NCI-H2029 (cell line): Measurements from ENCODE around the gene WDR45B.
A peak's percentile ranks its signal among the peaks of the same experiment; 100 is the strongest.

Experiments
- DNase-seq: peaks from one replicate; lab custom pipeline; 2025; lab: John Stamatoyannopoulos, UW

WDR45B gene

DNA sequence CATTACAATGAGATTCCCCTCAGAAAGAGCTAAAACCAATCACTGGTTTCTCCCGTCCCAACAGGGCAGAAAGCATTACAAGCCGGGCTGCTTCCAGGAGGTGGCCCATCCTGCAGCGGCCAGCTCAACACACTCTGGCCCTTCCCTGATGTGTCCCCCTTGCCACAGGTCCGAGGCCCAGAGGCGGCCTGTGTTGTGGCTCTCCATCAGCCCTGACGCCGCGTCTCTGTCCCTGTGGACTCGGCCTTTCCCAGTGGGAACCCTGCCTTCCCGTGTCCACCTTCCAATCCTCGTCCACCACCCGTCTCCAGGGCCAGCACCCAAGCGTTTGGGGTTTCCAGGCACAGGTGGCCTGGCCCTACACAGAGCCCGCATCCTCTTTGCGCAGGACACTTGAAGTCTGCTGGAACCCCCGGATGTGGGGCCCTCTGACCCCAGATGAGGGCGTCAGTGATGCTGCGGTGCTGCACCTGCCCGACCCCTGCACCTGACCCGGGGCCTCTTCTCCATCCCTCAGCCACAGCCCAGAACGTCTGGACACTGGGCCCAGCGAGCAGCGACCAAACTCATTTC lies 29.2 kb upstream of the WDR45B start:
- DNase-seq = no peak

DNA sequence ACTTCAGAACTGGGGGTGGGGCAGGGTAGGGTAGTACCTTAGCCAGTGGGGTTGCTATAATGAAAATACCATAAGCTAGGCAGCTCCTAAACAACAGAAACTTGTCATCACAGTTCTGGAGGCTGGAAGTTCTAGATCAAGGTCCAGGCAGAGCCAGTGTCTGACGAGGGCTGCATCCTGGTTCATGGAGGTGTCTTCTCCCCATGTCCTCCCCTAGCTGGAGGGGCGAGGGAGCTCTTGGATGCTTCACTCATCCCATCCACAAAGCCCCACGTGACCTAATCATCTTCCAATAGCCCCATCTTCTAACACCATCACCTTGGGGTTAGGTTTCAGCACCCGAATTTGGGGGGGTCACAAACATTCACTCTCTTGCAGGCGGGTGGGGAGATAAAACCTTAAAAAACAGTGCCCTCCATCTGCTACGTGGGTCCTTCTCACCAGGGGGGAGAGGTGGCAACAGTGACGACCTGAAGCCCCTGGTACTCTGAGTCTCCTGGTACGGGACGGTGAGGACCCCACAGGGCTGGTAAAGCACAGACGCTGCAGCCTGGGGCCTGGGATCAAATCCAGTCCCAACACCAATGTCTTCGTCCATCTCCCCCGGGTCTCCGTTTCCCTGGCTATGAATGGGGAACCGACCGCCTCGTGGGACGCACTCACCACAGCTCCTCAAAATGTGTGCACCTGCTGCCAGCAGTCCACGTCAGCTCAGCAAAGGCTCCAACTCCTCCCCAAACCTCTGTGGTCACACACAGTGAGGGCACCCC lies 27.4 kb upstream of the WDR45B start:
- DNase-seq = no peak

DNA sequence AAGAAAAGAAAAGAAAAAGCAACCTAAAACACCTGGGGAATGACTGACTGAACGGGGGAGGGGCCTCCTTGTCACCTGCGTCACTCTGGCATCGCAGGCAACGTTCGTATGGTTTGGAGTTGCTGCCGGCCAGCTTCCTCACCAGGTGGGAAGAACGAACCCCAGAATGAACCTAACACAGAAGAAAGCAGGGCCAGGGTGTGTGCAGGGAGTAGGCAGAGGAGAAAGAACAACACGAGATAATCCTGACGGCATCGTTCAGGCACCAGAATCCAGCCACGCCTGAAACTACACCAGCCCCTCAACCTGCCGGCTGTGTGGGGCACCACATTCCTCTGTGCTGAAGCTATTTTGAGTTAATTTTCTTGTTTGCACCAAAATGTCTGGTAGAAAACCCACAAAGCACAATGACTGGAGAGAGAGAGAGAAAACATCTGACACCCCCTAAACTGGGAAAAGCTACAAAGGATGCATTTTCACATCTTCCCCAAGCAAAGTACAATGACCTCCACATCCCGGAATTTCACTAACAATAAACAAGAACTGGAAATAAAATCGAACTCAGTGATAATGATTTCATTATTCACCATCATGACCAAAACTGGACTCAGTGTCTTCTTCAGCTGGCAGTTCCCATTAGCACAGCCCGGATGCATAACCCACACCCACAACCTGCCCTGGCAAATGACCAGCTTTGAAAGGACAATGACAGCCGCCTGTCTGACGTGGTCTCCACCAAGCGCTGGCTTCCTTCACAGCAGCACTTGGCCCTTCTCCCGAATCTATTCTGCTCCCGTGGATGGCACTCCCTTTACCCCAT lies 26.6 kb upstream of the WDR45B start:
- DNase-seq = peak; percentile 72

DNA sequence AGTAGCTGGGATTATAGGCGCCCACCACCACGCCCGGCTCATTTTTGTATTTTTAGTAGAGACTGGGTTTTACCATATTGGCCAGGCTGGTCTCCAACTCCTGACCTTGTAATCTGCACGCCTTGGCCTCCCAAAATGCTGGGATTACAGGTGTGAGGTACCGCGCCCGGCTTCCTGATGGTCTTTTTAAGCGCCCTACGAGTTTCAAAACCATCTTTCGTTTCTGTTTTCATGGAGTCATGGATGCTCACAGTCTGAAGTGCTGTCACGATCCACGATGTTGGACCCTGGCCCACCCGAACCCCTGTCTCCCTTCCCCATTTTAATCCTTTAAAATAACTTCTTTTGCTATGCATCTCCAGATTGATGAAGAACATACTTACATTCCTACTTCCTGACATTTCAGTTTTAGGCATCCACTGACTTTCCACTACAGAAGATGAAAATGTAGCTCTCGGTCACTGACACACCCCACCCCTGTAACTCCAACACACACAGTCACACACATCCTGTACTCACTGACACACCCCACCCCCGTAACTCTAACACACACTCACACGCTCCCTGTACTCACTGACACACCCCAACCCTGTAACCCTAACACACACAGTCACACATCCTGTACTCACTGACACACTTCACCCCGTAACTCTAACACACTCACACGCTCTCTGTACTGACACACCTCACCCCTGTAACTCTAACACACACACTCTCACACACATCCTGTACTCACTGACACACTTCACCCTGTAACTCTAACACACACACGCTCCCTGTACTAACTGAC lies 22.6 kb upstream of the WDR45B start:
- DNase-seq = no peak

DNA sequence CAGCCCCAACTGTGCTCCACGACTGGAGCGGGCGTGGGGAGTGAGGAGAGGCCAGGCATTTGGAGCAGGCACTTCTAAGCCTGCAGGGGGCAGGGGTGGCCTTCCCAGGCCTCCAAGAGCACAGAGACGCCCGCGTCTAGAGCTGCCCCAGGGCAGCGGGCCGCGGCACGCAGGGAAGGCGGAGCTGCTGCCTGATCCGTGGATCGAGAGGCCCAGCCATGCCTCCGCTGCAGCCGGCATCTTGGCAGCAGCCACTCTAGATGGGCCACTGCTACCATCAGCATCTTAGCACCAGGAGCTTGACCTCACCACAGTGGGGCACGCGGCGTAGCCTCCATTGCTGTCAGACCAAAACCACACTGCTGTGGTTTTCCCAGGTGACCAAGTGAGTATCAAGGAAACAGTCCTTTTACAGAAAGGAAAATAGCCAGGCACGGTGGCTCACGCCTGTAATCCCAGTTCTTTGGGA lies 20.4 kb upstream of the WDR45B start:
- no peak for DNase-seq

DNA sequence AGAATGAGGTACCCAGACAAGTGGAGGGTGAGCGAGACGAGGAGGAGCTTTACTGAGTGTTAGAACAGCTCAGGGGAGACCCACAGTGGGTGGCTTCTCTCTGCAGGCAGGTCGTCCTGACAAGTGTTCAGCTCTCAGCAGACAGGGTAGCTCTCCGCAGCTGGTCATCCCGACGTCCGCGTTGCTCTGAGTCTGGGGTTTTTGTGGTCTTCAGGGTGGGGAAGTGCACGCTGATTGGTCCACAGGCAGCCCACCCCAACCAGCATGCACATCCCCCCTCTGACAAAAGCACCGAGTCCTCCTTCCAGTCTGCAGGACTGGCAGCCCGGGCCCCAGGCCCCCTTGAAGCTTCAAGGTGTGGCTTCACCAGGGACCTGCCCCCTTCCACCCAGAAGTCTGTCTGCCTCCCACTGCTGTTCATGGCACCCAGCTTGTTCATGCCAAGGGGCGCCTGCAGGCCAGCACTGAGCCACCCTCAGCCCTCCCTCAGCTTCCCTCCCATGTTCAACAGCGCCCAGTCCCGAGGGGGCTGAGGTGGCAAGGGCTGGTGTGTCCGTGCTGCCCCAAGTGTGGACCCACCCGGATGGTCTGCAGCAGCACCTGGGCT lies 19.9 kb upstream of the WDR45B start:
- DNase-seq = no peak

DNA sequence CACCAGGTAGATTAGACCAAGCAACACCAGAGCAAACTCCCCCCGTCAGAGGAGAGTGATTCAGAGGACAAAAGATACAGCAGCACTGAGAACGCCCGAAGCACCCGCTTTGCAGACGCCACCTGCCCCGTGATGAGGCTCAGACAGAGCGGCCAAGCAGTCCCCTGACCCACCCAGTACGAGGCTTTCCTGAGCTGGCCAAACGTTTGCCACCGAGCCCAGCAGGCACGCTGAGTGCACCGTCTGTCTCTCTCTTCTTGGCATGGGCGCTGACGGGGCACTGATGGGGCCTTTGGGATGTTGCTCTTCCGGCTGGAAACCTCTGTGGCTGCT lies 19.4 kb upstream of the WDR45B start:
- DNase-seq = no peak

DNA sequence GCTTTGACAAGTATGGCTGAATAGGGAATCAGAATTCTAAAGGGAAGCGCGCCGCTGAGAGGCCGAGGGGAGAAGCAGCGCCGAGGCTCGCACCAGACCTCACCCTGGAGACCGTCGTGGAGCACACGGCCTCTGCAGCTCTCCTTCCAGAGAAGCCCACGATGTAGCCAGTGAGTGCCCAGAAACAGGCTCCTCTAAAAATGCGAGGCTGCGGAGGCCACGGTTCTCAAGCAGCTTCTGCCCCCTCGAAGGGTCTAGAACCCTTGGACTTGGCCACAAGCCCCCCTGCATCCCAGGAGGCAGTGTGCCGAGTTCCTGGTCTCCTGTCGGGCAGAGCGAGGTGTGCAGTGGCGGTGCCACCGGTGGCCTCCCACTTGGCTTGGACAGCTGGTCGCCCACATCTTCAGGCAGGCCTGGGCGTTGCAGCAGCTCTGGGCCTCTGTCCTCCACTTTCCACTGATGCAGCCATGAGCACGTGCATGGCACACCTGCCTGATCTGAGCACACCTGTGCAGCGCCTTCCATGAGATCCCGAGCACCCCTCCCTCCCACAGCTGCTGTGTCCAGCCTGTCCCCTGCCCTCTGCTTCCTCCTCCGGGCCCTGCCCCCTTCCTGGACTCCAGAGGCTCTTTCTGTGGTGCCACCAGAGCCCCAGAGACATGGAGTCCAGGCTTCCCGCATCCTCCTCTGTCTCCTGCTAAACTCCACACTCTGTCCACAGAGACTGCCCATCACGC lies 18.9 kb upstream of the WDR45B start:
- DNase-seq = no peak

DNA sequence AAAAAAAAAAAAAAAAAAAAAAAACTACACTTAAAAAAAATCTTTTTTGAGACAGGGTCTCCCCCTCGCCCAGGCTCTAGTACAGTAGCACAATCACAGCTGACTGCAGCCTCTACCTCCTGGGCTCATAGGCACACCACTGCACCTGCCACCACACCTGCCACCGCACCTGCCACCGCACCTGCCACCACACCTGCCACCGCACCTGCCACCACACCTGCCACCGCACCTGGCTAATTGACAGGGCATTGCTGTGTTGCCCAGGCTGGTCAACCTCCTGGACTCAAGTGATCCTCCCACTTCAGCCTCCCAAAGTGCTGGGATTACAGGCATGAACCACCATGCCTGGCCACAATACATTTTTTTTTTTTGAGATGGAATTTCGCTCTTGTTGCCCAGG lies 17.6 kb upstream of the WDR45B start:
- no peak for DNase-seq

DNA sequence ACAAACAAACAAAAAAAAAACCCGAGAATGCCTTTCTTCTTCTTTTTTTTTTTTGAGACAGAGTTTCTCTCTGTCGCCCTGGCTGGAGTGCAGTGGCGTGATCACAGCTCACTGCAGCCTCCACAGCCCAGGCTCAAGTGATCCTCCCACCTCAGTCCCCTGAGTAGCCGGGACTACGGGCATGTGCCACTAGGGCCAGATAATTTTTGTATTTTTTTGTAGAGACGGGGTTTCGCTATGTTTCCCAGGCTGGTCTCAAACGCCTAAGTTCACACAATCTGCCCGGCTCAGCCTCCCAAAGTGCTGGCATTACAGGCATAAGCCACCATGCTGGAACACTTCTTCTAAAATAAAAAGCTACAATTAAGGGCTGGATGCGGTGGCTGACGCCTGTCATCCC lies 17.0 kb upstream of the WDR45B start:
- no peak for DNase-seq

DNA sequence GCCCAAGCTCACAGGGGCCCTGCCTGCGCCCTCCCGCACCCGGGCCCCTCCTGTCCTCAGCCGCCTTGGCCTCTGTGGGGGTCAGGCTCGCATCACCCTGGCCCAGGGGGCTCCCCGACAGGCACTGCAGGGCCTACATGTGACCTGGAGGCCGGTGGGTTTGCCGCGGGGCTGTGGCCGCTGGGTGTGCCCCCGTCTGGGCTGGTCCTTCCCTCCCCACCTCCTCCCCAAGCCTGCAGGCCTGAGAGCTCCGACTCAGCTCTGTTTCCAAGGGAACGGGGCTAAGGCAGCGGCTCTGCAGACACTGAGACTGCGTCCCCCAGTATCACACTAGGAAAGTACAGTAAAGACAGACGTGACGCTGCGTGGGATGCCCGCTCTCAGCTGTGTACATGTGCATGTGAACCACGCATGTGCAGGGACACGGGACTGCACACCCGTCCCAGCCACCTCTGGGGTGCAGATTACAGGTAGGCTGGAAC lies 16.5 kb upstream of the WDR45B start:
- DNase-seq = no peak

DNA sequence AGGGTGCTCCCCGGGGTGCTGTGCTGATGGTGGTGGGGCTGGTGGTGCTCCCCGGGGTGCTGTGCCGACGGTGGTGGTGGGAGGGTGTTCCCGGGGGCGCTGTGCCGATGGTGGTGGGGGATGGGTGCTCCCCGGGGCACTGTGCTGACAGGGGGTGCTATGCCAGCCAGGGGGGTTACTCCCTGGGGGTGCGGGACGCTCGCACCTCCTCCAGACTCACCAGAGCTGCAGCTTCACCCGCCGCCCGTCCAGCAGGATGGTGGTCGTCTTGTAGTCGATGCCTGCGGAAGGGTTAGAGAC lies 16.0 kb upstream of the WDR45B start:
- no peak for DNase-seq

DNA sequence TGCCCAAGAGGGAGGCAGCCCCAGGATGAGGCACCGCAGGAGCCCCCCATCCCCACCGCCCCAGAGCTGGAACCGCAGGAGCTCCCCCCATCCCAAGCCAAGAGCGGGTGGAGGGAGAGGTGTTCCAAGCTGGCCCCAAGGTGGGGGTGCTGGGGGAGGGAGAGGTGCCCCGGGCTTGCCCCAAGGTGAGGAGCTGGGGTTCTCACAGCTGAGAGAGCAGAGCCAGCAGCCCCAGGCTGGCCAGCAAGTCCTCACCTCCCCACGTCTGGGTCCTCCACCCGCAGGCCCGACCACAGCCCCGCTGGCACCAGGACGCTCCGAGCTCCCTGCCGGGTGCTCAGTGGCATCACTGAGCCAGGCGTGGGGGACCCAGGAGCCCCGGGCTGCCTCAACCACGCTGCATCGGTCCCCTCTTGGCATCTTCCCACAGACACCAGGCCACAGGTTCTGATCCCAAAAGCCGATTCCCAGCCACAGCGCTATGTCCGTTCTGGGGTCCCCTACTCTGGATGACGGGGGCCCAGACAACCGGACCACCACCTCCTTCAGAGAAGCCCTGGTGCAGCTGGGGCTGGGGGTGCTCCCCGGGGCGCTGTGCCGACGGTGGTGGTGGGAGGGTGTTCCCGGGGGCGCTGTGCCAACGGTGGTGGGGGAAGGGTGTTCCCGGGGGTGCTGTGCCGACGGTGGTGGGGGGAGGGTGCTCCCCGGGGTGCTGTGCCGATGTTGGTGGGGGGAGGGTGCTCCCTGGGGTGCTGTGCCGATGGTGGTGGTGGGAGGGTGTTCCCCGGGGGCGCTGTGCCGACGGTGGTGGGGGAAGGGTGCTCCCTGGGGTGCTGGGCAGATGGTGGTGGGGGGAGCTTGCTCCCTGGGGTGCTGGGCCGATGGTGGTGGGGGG lies 15.4 kb upstream of the WDR45B start:
- DNase-seq = no peak

DNA sequence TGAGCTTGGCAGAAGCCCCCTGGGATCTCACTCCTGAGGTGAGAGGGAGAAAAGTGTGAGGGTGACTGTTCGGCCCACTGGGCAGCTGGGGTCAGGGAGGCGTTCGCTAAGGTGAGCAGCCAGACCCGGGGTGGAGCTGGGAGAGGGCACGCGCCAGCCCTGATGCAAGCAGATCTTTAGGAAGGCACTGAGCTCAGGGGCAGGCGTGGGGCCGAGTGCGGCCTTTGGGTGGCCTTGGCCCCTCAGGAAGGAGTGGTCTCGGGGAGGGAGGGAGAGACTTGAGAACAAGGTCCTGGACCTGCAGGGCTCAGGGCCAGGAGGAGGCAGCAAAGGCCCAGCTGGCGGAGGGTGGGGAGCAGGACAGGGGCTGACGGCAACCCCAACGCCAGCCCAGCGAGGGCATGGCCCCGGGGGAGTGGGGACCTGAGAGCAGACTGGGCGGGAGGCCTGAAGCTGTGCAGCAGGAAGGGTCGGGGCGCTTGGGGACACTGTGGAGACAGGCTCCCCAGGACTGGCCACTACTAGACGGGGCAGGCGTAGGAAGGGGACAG lies 14.5 kb upstream of the WDR45B start:
- DNase-seq = no peak

DNA sequence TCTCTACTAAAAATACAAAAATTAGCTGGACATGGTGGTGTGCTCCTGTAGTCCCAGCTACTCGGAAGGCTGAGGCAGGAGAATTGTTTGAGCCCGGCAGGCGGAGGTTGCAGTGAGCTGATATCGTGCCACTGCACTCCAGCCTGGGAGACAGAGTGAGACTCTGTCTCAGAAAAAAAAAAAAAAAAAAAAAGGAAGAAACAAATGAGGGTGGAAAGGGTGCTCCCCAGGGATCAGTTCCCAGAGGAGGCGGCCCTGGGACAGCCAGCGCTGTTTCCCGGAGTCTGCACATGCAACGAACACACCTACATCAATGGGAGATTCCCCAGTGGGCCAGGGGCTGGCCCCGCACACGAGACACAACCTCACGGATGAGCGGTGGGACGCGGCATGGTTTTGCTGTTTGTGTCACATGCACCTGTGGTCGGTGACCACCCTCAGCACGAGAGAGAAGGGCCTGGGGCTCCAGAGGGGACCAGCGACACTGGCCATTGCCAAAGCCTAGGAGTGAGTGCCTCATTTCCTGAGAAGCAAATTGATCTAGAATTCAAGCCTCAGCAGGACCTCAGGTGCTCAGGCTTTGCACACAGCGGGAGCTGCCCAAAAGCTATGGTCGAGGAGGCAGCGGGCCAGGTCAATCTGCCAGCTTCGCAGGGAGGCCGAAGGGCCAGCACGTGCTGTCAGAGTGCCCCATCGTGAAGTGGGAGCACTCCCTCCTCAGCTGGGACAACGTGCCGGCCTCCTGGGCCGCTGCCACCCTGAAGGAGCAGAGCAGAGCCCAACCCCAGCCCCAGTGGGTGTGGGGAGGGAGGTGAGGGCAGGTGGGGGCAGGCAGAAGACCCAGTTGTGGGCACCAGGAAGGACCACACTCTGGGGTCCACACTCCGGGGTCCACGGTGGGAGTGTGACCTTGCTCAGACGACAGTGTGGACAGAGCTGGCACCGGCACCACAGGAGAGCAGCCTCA lies 13.8 kb upstream of the WDR45B start:
- no peak for DNase-seq

DNA sequence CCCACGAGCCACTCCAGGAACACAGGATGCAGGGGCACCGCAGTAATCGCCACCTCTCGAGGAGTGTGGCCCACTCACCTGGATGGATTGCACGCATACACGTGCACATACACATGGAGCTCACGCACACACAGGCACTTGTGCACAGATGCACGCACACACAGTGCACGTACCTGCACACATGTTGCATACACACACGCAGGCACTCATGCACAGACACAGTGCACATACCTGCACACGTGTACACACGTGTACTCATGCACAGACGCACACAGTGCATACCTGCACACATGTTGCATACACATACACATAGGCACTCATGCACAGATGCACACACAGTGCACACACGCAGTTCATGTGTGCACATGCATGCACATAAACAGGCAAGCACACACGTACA lies 11.6 kb upstream of the WDR45B start:
- DNase-seq = no peak

DNA sequence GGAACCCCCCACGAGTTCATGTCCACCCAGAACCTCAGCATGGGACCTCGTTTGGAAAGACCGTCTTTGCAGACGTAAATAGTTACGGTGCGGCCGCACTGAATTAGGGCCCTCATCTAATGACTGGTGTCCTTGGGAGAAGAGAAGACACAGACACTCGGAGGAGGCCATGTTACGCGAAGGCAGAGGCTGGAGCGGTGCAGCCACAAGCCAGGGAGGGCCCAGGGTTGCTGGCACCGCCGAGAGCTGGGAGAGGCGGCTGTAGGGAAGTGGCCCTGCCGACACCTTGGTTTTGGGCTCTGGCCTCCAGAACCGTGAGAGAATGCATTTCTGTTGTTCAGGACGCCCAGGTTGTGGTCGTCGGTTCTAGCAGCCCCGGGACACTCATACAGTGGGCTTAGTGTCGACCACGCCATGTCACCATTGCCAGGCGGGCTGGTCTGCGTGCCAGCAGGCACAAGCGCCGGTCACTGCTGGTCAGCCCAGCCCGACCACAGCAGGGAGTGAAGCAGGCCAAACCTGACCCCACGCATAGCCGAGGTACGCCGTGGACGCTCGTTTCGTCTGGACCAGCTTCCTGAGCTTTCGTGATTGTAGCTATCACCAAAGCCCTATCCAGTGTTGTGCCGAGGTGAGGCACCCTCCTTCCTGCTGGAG lies 10.7 kb upstream of the WDR45B start:
- no peak for DNase-seq

DNA sequence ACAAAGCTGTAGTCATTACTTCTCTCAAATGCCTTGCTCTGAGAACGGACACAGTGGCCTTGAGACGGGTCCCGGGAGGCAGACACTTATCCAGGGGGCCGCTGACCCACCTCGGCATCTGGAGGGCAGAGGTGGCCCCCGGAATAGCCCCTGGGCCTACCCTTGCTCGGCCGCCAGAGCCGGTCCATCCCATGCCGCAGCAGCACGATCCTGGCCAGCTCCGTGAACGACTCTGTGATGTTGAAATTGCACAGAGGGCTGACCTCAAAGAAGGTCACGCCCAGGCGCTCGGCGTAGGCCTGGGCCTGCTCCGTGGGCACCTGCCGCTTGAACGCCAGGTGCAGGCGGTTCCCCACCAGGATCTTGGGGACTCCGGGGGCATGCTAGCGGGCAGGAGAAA lies 10.1 kb upstream of the WDR45B start:
- no peak for DNase-seq
